NCI-H128 (cell line): Measurements from ENCODE around the gene GTF2F2.
A peak's percentile ranks its signal among the peaks of the same experiment; 100 is the strongest.
"Not testable (repeated sequence)": the region's sequence is repeated elsewhere in the genome, so short reads cannot be mapped to it uniquely, and the experiment has no call there.

ENCODE experiments used
- DNase-seq: peaks from one replicate; lab custom pipeline; 2025; ENCODE audit not compliant: unreplicated experiment; lab: John Stamatoyannopoulos, UW

The GTF2F2 gene

DNA sequence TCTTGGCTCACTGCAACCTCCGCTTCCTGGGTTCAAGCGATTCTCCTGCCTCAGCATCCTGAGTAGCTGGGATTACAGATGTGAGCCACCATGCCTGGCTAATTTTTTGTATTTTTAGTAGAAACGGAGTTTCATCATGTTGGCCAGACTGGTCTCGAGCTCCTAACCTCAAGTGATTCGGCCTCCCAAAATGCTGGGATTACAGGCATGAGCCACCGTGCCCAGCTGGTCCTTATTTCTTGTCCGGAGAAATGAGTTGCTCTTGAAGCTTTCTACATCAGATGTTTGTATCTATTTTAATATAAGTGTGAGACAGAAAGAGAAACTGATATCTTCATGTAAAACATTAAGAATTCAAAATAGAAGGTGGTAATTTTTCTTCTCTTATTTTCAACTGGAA is 124.4 kb downstream of the GTF2F2 start:
- not testable (repeated sequence) for DNase-seq

DNA sequence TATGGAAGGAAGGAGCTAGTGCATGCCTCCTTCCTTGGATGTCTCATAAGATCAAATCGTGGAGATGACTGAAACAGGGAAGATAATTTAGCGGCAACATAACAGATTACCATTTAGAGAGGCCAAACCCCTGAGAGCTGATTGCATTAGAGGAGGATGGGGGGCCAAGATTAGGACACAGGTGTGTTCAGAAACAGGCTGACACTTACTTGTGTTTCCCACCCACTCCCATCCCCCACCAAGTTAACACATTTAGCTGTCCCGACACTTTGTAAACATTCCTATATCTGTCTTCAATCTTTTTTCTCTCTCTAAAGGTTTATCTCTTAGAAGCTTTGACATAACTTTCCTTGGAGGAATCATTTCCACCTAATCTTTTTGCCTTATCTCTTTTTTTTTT is 129.4 kb downstream of the GTF2F2 start:
- DNase-seq, result no peak

DNA sequence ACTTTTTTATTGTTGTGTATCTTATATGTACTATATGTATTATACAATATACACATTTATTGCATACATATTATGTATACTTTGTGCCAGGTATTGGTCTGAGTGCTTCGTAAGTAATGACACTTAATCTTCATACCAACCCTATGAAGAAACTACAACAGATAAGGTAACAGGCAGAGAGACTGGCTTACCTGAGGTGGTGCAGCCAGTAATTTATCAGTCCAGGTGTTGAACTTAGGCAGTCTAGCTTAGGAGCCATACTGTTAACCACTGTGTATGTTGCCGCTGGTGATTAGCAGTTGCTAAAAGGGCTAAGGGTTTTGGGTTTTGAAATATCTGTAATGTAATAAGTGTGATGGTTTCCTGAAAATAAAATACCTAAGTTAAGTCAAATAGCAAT is 134.1 kb downstream of the GTF2F2 start:
- no peak for DNase-seq

DNA sequence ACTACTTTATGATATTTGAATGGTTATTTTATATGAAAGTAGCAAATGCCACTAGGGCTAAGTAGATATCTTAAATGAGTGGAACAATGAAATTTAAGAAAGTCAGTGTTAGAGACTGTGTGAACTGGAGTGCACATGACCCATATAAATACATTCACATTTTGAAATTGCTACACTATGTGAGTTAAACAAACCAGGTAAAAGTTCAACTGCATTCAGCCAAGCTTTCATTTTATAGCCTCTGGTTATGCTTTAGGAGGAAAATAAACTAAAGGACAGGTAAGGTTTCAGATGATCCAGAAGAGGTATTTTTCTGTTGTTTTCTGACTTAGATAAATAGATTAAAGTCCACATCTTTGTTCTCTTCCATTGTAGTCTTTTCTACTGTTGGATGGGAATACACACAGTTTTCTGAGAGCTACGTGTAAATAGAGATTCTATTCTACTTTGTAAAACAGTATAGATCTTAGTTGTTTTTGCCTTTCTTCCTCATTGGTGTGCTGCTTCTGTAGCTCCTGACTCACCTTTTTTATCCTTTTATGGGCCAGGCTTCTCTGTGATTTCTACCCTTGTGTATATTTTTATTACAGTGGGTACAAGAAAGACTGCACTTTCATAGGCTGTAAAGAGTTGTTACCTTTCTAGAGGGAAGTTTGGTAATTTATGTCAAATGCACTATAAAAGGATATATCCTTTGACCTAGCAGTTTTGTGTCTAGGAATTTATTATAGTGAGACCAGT is 135.1 kb downstream of the GTF2F2 start:
- DNase-seq, result no peak

DNA sequence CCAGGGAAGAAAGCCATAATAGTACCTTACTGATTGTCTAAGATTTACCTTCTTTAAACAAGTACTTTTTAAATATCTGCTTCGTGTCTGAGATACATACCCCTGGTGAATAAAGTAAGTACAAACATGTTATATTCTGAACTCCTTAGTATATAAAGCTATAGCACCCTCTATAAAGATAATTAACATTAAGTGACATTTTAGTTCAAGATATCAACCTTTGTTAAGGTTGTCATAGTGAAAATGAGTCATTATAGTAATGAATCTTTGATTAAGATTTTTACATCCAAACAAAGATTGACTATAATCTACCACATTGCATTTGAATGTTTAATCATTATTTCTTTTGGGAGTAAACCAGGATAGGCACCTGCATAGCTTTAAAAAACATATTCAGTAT is 135.9 kb downstream of the GTF2F2 start:
- no peak for DNase-seq

DNA sequence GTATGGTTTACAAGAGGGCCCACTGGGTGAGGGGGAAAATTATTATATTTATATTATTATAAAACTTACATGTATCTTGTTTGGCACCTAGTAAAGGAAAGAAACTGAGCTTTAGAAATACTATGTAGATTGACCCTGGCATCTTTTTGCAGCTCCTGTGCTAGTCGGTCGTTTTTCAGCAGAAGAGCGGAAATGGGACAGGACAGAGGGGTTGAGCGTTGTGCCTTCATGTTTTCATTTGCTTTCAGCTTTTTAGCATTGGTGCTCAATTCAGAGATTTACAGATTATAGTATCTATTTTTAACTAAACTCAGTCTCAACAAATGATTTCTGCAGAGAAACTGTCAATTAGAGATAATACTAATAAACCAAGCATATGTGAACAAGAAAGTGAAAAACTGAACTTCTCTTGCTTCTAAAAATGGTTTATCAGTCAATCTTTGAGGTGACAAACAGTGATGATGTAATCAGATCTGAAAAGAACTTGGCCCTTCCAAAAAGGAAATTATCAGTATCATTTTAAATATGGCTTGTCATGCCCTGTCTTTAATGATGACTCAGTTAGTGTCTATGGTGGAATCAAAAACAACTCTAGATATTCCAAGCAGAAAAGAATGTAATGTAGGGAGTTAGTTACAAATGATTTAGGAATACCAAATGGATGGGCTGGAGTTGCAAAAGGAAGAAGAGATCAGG is 137.5 kb downstream of the GTF2F2 start:
- no peak for DNase-seq

DNA sequence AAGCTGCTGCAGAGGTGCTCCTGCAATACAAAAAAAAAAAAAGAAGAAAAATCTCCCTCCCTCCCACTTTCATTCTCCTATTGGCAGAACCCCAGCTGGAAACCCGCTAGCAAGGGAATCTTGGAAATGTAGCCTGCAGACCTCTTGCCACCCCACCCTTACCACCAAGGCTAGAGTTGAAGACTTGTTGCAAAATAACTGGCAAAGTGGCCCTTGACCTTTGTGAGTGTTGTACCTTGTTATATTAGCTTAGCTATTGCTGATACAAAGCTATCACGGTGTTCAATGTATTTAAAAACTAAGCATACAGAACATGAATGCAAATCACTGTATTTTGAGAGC is 138.0 kb downstream of the GTF2F2 start:
- DNase-seq, result no peak

DNA sequence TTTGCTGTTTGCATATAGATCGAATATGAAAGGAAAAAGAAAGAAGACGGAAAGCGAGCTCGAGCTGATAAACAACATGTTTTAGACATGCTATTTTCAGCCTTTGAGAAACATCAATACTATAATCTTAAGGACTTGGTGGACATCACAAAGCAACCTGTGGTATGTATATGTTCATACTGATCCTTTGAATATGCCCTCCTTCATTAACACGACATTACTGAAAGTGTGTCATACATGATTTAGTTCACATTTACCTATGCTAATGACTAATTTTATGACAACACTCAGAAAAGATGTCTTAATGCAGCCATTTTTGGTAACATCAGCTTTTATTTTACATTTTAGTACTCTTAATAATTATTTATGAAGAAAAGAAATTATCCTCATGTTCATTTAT is 146.9 kb downstream of the GTF2F2 start:
- no peak for DNase-seq

DNA sequence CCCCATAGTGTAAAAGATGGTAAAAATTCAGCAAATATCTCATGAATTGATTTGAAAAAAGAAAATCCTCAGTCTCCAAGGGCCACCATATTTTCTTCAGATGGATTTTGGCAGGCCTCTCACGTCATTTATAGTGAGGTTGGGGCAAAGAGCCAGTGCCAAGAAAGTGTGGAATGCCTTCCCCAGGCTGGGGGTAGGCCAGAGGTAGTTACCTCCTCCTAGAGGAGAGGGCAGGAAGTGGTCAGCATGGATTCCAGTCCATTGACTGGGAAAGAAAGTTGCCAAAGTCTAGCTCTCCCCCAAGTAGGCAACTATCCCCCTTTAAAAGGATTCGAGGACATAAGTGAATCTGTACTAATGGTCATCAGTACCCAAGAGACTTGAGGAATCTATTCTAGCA is 148.9 kb downstream of the GTF2F2 start:
- no peak for DNase-seq

DNA sequence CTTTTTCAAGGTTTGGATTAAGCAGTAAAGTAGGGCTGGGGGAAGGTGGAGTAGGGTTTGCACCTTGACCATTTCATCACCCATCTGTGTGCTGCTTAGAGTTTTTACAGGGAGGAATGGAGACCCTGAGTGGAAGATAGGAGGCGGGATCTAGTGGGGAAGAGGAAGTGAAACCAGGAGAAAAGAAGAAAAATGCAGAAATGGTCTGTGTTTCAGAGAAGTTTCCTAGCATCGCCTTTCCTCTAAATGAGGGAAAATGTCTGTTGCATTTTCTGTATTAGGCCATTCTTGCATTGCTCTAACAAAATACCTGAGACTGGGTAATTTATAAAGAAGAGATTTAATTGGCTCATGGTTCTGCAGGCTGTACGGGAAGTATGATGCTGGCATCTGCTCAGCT is 156.6 kb downstream of the GTF2F2 start:
- DNase-seq, result no peak

DNA sequence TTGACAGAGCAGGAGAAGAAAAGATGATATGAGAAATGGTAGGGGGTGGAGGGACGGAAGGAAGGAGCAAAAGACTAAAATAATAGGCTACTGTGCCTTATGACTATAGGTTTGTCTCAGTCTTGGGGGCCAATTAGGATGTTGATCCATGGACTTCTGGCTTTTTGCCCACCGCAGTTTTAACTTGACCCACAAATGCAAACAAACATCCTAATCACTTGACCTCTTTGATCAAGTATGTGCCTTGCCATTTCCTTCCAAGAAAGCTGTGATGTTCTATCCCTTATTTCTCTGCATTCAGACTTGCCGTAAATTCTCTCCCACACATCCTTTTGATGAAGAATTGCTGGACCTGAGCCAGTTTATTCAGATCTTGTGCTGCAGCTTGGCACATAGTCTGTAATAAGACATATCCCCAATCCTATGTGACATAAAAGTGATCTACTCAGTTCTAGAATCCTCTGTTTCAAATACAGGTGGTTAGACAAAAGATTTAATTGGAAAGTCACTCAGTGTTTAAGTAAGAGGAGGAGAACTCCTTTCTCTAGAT is 157.9 kb downstream of the GTF2F2 start:
- DNase-seq, result no peak

DNA sequence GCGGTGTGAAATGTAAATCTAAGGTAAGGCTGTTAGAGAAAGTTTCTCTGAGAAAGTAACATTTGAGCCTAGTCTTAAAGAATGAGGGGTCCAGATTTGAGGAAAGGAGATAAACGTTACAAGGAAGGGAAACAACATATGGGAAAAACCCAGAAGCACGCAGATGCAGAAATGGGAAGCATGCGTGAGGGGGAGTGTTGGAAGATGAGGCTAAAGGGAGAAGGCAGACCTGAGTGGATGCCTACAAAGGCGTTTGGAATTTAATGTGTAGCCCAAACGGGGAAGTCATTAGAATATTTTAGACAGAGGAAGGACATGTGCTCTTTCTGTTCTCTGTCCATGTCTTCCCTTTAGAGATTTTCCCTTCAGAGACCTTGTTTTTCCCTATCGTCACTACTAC is 159.7 kb downstream of the GTF2F2 start:
- DNase-seq, result no peak

DNA sequence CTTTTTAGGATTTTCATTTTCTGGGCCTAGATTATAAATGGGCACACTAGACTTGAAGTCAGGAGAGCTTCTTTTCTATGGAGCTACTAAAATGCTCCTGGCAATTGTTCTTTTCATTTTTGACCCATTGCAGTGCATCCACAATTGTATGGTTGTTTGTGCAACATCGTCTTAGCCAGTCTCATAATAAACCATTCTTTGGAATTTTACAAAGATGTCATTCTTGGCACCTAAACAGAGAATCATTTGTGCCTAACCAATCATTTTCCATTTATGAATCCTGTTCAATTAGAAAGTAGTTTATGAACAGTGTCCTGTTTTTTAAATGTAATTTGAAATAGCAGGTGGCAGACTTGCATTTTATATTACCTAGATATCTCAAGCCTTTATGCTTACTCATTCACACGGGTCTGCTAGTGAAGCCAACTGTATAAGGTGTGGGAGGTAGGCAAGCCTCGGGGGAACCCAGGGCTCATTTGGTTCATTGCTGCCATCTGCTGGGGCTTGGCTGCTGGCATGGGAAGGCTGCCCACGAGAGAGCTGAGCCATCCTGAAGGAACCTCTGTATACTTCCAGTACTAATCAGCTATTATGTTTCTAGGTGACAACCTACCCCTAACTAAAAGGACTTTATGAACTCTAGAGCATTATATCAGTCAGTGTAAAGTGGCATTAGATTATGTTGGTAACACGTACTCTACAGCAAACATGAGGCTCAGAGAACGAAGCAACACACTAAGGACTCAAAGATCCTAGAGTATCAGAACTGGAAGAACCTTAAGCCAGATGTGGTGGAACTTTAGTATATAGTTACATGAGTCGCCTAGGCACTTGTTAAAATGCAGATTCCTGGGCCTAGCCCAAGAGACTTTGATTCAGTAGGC is 160.7 kb downstream of the GTF2F2 start:
- peak; percentile 65 for DNase-seq

DNA sequence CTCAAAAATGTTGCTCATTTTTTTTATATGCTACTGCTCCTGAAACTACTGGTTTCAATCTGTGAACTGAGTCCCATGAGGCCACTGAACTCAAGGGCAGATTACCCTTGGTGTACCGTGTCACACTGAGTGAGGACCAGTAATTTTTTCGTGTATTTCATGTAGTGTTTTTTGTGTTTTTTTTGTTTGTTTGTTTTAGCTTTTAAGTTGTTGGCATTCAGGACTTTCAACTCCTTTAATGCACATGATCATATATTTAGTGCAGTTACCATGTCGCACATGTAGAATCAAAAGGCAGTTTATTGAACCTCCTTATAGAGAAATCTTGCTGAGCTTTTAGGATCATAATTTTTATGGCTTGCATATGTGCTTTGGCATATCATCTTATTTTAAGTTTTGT is 162.7 kb downstream of the GTF2F2 start:
- DNase-seq, result no peak

DNA sequence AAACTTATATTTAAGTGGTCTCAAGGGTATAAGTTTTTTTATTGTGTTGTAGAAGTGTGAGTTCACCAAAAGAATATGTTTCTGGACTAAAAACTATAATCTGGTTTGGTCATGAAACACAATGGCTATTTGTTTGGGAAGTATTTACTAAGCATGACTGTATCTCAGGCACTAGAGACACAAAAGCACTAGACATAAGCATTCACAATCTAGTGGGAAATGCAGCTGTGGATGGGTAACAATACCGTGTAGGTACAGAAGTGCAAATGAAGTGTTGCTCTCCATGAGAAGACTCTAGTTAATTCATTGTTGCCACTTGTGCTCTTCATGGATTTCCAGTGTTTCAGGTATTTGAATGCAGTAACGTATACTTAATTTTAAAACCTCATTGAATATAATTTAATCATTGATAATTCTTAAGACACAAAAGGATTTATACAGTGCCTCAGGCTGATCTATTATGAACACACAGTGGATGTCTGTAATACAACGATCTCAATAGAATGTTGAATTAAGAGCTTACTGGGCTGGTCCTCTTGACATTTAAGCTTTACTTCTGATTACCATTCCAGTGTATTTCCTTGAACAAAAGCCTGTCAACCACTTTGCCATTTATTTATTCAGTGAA is 169.7 kb downstream of the GTF2F2 start:
- no peak for DNase-seq

DNA sequence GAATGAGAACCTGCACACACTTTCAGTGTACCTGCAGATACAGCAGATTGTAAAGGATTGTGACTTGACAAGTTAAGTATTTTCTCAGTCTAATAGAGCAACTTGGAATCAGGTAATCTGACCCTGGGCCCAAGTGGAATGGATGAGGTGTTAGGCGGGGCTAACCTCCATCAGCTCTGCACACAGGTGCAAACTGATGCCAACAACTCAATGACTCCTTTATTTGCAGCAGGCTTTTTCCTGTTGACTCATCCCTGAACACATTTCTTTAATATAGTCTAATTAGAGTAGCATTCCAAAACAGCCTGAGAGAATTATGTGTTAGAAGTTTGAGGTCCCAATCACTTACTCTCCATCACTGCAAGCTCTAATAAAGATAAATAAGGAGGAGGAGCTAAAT is 171.9 kb downstream of the GTF2F2 start:
- no peak for DNase-seq

DNA sequence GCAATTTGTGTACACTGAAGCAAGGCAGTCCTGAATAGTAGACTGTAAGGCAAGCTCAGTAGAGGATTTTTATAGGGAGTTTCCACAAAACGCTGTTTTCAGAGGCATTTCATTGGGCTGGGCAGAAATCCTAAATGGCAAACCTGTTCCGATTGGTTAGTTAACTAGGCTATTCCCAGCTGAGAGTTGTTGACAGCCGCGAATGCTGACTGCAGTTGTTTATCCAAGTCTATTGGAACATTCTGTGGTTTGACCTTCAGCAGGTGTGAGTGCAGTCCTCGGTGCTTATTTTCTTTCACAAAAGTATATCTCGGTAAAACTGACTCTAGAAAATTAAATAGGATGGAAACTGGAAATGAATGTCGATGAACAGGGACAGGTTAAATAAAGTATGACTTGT is 175.2 kb downstream of the GTF2F2 start:
- no peak for DNase-seq

DNA sequence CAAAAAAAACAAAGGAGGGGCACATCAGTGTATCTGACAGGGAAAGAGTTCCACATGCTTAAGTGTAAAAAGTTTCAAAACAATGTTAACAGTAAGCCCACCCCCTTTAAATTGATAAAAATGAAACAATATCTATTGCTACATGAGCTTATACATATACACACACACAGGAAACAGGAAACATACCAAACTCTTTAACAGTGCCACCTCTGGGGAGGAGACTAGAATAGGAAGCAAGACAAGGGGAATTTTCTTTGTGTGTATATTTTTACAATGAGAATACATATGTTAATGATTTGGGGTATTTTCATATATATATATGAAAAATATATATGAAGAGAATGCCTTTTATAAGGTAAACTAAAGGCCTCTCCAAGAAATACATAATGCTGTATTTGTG is 175.9 kb downstream of the GTF2F2 start:
- DNase-seq, result no peak

DNA sequence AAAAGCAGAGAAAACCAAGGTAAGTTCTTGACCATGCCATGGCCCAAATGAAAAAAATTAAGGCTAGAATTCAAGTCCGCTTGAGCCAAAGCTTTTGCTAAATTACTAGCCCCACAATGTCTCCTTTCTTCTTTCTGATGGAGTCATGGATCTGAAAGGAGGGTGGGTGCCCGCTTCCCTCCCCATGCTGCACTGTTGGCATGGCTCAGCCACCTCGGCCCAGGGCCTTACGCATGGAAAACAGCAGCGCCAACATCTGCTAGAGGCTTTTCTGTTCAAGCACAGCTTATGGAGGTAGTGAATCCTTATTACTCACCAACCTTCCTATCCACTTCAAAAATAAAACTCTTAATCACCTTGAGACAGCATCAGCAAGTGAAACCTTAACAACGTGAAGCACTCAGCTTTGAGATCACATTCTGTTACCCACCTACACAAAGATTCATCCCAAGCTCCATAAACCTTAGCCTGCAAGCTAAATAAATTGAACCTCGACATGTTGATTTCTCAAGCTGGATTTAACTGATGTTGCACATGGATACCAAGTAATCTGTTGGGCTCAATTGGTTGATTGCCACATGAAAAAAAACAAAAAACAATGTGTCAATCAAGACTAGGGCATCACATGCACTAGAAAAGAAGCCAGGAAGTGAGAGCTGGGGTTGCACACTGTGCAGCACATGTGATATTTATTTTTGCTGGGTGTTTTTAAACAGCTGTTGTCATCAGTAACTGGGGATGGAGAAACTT is 177.3 kb downstream of the GTF2F2 start:
- no peak for DNase-seq

DNA sequence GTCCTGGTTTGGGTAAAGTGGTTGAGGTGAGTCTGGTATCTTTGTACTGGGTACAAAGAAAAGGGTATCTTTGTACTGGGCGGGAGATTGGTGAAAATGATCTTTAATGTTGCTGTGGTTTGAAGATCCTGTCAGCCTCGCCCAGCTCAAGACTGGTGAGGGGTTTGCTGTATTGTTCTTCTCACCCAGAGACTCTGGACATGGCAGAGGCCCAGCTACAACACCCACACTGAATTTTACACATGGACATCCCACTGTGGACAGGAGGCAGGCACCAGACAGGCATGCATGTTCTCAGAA is 177.8 kb downstream of the GTF2F2 start:
- DNase-seq, result no peak

DNA sequence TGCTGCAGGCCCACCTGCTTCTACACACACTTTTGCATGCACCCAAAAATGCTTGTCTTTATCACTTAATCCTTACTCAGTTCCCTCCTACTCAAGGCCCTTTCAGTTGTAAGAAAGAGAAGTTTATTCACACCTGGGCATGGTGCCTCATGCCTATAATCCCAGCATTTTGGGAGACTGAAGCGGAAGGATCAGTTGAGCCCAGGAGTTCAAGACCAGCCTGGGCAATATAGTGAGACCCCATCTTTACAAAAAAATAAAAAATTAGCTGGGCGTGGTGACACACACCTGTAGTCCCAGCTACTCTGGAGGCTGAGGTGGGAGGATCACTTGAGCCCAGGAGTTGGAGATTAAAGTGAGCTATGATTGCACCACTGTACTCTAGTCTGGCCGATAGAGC is 178.2 kb downstream of the GTF2F2 start:
- DNase-seq, result not testable (repeated sequence)
